Measurements from ENCODE around the gene ZNF275. TPM values are rescaled to one million over a fixed set of nuclear protein-coding genes. Genes with fewer than 3 reads are reported as not detected.
"Not testable (repeated sequence)": the region's sequence is repeated elsewhere in the genome, so short reads cannot be mapped to it uniquely, and the experiment has no call there.

The ZNF275 gene
- total and polyA plus RNA-seq, 4 donors, result 6.2 to 13.9 (median 8.6) TPM

GRCh38 chrX:153384390-153384789 is 50.4 kb downstream of the ZNF275 start:
- H3K27ac ChIP-seq (ENCODE audit: low read depth in 1 of 2, low read length in 2 of 2), result no peak overlapping the region
- no peak overlapping the region for H3K9ac ChIP-seq (ENCODE audit: low read depth in 1 of 2, low read length in 2 of 2)
- H3K9me3 ChIP-seq (ENCODE audit: control insufficient read depth in 4 of 4, low read length in 3 of 4), result no peaks in the 10 kb centered on the region
- H3K4me3 ChIP-seq (ENCODE audit: low read depth in 1 of 3, low read length in 3 of 3), result no peak overlapping the region
- 96% methylated on average over 6 of the region's 6 CpGs for WGBS
- no peak for TF ChIP-seq RAD21 (IDR thresholded peaks at IDR 0.05)
- no peak for TF ChIP-seq RXRA (IDR thresholded peaks at IDR 0.05)
- TF ChIP-seq MAX (IDR thresholded peaks at IDR 0.05), result no peak
- no peak for TF ChIP-seq FOXA2 (IDR thresholded peaks at IDR 0.05)
- TF ChIP-seq JUND (IDR thresholded peaks at IDR 0.05), result no peak
- no peak for TF ChIP-seq NR2F2 (IDR thresholded peaks at IDR 0.05)
- TF ChIP-seq HNF4G (IDR thresholded peaks at IDR 0.05), result no peak
- TF ChIP-seq HNF4A (conservative IDR thresholded peaks at IDR 0.05), result no peak
- no peak for TF ChIP-seq TAF1 (conservative IDR thresholded peaks at IDR 0.05)
- no peak for DNase-seq (ENCODE audit: low spot score)
- H3K4me1 ChIP-seq (ENCODE audit: control insufficient read depth in 4 of 4, insufficient read depth in 4 of 4, low read length in 3 of 4), result peaks cover 0 to 6% (median 2%) of the 10 kb centered on the region in 4 donors
- H3K36me3 ChIP-seq (ENCODE audit: control insufficient read depth in 4 of 4, insufficient read depth in 3 of 4, low read depth in 1 of 4, low read length in 3 of 4), result no peaks in the 10 kb centered on the region
- H3K27me3 ChIP-seq (ENCODE audit: control insufficient read depth in 4 of 4, insufficient read depth in 4 of 4, low read length in 3 of 4), result no peaks in the 10 kb centered on the region

- not testable (repeated sequence) for H3K4me3 ChIP-seq (ENCODE audit: low read depth in 1 of 3, low read length in 3 of 3); H3K9me3 ChIP-seq (ENCODE audit: control insufficient read depth in 4 of 4, low read length in 3 of 4); H3K36me3 ChIP-seq (ENCODE audit: control insufficient read depth in 4 of 4, insufficient read depth in 3 of 4, low read depth in 1 of 4, low read length in 3 of 4); DNase-seq (ENCODE audit: low spot score); H3K4me1 ChIP-seq (ENCODE audit: control insufficient read depth in 4 of 4, insufficient read depth in 4 of 4, low read length in 3 of 4); H3K27ac ChIP-seq (ENCODE audit: low read depth in 1 of 2, low read length in 2 of 2); H3K27me3 ChIP-seq (ENCODE audit: control insufficient read depth in 4 of 4, insufficient read depth in 4 of 4, low read length in 3 of 4); H3K9ac ChIP-seq (ENCODE audit: low read depth in 1 of 2, low read length in 2 of 2)
- WGBS, result 71% methylated on average over 2 of the region's 2 CpGs
Measured at GRCh38 chrX:153384973-153385372, 51.0 kb downstream of the ZNF275 start.

- DNase-seq (ENCODE audit: low spot score), result no peak
- TF ChIP-seq FOXA1 (IDR thresholded peaks at IDR 0.05) (no peak), TAF1 (conservative IDR thresholded peaks at IDR 0.05) (no peak), REST (IDR thresholded peaks at IDR 0.05) (no peak), CTCF (IDR thresholded peaks at IDR 0.05; ENCODE audit: low read depth, low read length, missing input control) (no peak), YY1 (IDR thresholded peaks at IDR 0.05) (no peak)
- no peaks in the 10 kb centered on the region for H3K27me3 ChIP-seq (ENCODE audit: control insufficient read depth in 4 of 4, insufficient read depth in 4 of 4, low read length in 3 of 4)
- no peak overlapping the region for H3K27ac ChIP-seq (ENCODE audit: low read depth in 1 of 2, low read length in 2 of 2)
- no peaks in the 10 kb centered on the region for H3K9me3 ChIP-seq (ENCODE audit: control insufficient read depth in 4 of 4, low read length in 3 of 4)
- WGBS, result 84% methylated on average over 5 of the region's 5 CpGs
- H3K4me1 ChIP-seq (ENCODE audit: control insufficient read depth in 4 of 4, insufficient read depth in 4 of 4, low read length in 3 of 4), result peaks cover 0 to 4% (median 2%) of the 10 kb centered on the region in 4 donors
- no peak overlapping the region for H3K4me3 ChIP-seq (ENCODE audit: low read depth in 1 of 3, low read length in 3 of 3)
- H3K9ac ChIP-seq (ENCODE audit: low read depth in 1 of 2, low read length in 2 of 2), result no peak overlapping the region
- no peaks in the 10 kb centered on the region for H3K36me3 ChIP-seq (ENCODE audit: control insufficient read depth in 4 of 4, insufficient read depth in 3 of 4, low read depth in 1 of 4, low read length in 3 of 4)
Measured at GRCh38 chrX:153386097-153386496, 52.1 kb downstream of the ZNF275 start.

All from liver (tissue), 9 donors.